GM23248 (cell line): ENCODE results near the gene DNAH8. TPM values are rescaled to one million over a fixed set of nuclear protein-coding genes. Genes with fewer than 3 reads are reported as not detected.
"Not testable (repeated sequence)": the region's sequence is repeated elsewhere in the genome, so short reads cannot be mapped to it uniquely, and the experiment has no call there.

Experiments used
- DNase-seq: peaks from one replicate; pipeline ENCODE4 v3.0.0-alpha.2; 2015
- H2AFZ ChIP-seq: fragments of 200-600 bp; sonication (generic); 2 replicates; pipeline ENCODE4 v1.6.1; 2016; ENCODE audit warnings: antibody characterized with exemption
- H3F3A ChIP-seq: fragments of 200-600 bp; sonication (generic); 2 replicates; pipeline ENCODE4 v1.6.1; 2016; ENCODE audit warnings: mild to moderate bottlenecking, antibody characterized with exemption, mixed run types; ENCODE audit not compliant: insufficient read depth
- H3K27ac ChIP-seq: fragments of 200-600 bp; sonication (generic); 2 replicates; pipeline ENCODE4 v1.5.1; 2016; ENCODE audit warnings: mild to moderate bottlenecking
- H3K27me3 ChIP-seq: fragments of 200-600 bp; sonication (generic); replicated peaks from 2 replicates; pipeline ENCODE4 v1.6.1; 2016; ENCODE audit warnings: mild to moderate bottlenecking; ENCODE audit not compliant: insufficient read depth
- H3K36me3 ChIP-seq: fragments of 200-600 bp; sonication (generic); 2 replicates; pipeline ENCODE4 v1.6.1; 2016; ENCODE audit warnings: low read depth, mild to moderate bottlenecking
- H3K4me1 ChIP-seq: fragments of 200-600 bp; sonication (generic); 2 replicates; pipeline ENCODE4 v1.6.1; 2016; ENCODE audit warnings: mild to moderate bottlenecking; ENCODE audit not compliant: insufficient read depth
- H3K4me2 ChIP-seq: fragments of 200-600 bp; sonication (generic); one replicate; pipeline ENCODE4 v1.6.1; 2016; ENCODE audit warnings: mild to moderate bottlenecking; ENCODE audit not compliant: unreplicated experiment
- H3K4me3 ChIP-seq: fragments of 200-600 bp; sonication (generic); 2 replicates; pipeline ENCODE4 v1.5.1; 2016; ENCODE audit warnings: mild to moderate bottlenecking
- H3K79me2 ChIP-seq: fragments of 200-600 bp; sonication (generic); 2 replicates; pipeline ENCODE4 v1.6.1; 2016; ENCODE audit warnings: mild to moderate bottlenecking; ENCODE audit not compliant: insufficient read depth
- H3K9ac ChIP-seq: fragments of 200-600 bp; sonication (generic); 2 replicates; pipeline ENCODE4 v1.6.1; 2016; ENCODE audit warnings: mild to moderate bottlenecking
- H3K9me2 ChIP-seq: fragments of 200-600 bp; sonication (generic); 2 replicates; pipeline ENCODE4 v1.6.1; 2016; ENCODE audit warnings: mixed run types, mild to moderate bottlenecking, moderate library complexity; ENCODE audit not compliant: insufficient read depth
- H3K9me3 ChIP-seq: fragments of 200-600 bp; sonication (generic); one replicate; pipeline ENCODE4 v1.6.1; 2017; ENCODE audit warnings: low read depth
- H4K20me1 ChIP-seq: fragments of 200-600 bp; sonication (generic); 2 replicates; pipeline ENCODE4 v1.6.0; 2016; ENCODE audit not compliant: insufficient read depth
- EZH2 ChIP-seq: fragments of 200-600 bp; sonication (generic); IDR thresholded peaks from 2 replicates; pipeline ENCODE4 v1.6.1; 2018; ENCODE audit warnings: antibody characterized with exemption, mild to moderate bottlenecking; ENCODE audit not compliant: insufficient read depth, poor library complexity, severe bottlenecking
- EZH2phosphoT487 ChIP-seq: fragments of 200-600 bp; sonication (generic); IDR thresholded peaks from 2 replicates; pipeline ENCODE4 v1.6.1; 2018; ENCODE audit warnings: antibody characterized with exemption, moderate library complexity, mild to moderate bottlenecking, low read depth; ENCODE audit not compliant: insufficient read depth
- WGBS, 2 experiments: methylation state at CpG; one replicate each; pipeline ENCODE4 v1.1.6; 2015 to 2017; ENCODE audit warnings: low lambda C conversion rate in 2 of 2, low coverage in 1 of 2; ENCODE audit errors: missing lambda C conversion rate in 2 of 2; 5-methylcytosine and 5-hydroxymethylcytosine counted together
- in situ Hi-C: fragments of 300-500 bp; cut with MboI; formaldehyde crosslinking; loops from 2 replicates; pipeline ENCODE4 v1.15.0; 2020
- polyA plus RNA-seq: library from polyadenylated mRNA; unstranded; fragments of >200 nt; fragmentation: Nextera tagmentation; extraction: Ambion mirVana; gene quantifications from 2 replicates; pipeline ENCODE4 v1.2.1, GENCODE V29; 2016
- total RNA-seq: library from RNA; depleted of rRNA; stranded (reverse); fragments of >200 nt; shearing (Covaris generic); gene quantifications from 2 replicates; pipeline ENCODE4 v1.2.3, GENCODE V29; 2014

Gene DNAH8
- total and polyA plus RNA-seq, 2 experiments from 2014 or later, result not detected

DNA sequence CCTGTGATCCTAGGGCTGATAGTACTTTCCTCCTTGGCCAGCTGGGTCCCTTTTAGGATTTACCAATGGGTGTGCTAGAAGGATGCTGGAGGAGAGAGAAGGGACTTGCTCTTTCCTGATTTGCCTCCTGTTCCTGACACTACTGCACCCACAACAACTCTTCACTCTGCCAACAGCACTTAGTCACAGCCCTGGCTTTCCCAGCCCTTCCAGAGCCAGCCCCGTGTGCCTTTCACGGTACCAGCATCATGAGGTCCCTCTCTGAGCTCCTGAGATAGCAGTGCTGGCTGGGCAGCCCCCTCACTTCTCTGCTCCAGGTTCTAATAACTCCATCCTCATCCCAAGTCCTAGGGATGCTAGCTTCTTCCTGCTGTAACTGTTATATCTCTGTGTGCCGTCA, 80.9 kb downstream of the DNAH8 start:
- in situ Hi-C loops, result no loop called here
- 30 to 39% methylated on average over 3 of the region's 3 CpGs for WGBS, 2 experiments
- Histone ChIP-seq H3K9me3 (no peaks in the 10 kb centered on the region), H3K79me2 (no peaks in the 10 kb centered on the region), H3K4me3 (no peak overlapping the region), H2AFZ (no peak overlapping the region), H3K9ac (no peak overlapping the region), H4K20me1 (no peaks in the 10 kb centered on the region), H3K4me1 (no peaks in the 10 kb centered on the region), H3K36me3 (no peaks in the 10 kb centered on the region), H3K9me2 (no peaks in the 10 kb centered on the region), H3F3A (no peaks in the 10 kb centered on the region), H3K27me3 (no peaks in the 10 kb centered on the region; the same call in none of the 2 replicates), H3K27ac (no peak overlapping the region), H3K4me2 (no peak overlapping the region)
- no peak for DNase-seq
- TF ChIP-seq EZH2phosphoT487 (no peak), EZH2 (no peak)

DNA sequence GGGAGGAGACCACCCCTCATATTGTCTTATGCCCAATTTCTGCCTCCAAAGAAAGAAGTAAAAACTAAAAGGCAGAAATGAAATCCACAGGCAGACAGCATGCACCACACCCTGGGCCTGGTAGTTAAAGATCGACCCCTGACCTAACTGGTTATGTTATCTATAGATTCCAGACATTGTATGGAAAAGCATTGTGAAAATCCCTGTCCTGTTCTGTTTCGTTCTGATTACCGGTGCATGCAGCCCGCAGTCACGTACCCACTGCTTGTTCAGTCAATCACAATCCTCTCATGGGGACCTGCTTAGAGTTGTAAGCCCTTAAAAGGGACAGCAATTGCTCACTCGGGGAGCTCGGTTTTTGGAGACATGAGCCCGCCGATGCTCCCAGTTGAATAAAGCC, 81.3 kb downstream of the DNAH8 start:
- in situ Hi-C loops, H3K4me2 ChIP-seq, H3K4me1 ChIP-seq, H3K27me3 ChIP-seq, H3K36me3 ChIP-seq, H3K4me3 ChIP-seq, H3K27ac ChIP-seq, H3K9me2 ChIP-seq, H4K20me1 ChIP-seq, H3K79me2 ChIP-seq, H3F3A ChIP-seq, H2AFZ ChIP-seq, H3K9ac ChIP-seq, DNase-seq, H3K9me3 ChIP-seq: not testable (repeated sequence)
- 49 to 53% methylated on average over 9 of the region's 9 CpGs for WGBS, 2 experiments

- 68 to 74% methylated on average over 6 of the region's 6 CpGs for WGBS, 2 experiments
- in situ Hi-C loops, result no loop called here
- H3K27me3 ChIP-seq, result no peaks in the 10 kb centered on the region; the same call in 1 of the 2 replicates
Observed at GRCh38 chr6:38796850-38797249, 81.7 kb downstream of the DNAH8 start.

DNA sequence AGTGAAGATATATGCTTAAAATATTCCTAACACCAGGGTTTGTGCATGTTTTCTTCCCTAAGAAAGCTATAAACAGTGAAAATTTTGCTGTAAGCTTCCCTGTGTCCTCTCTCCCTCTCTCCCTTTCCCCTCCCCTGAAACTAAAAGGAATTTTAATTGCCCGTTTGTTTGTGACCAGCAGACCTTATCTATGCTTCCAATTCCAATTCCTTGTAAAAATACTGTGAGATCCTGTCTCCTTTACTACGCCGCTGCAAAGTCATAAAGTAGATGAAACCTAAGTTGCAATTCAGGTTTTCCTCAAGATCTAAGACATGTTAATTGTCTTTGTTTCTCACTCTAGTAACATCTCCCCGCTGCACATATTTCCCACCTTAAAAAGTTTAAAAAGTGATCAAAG, 82.3 kb downstream of the DNAH8 start:
- no peaks in the 10 kb centered on the region for H3K79me2 ChIP-seq
- in situ Hi-C loops, result no loop called here
- no peaks in the 10 kb centered on the region for H3K4me1 ChIP-seq
- no peaks in the 10 kb centered on the region for H3K9me3 ChIP-seq
- no peak overlapping the region for H3K4me2 ChIP-seq
- H3F3A ChIP-seq, result no peaks in the 10 kb centered on the region
- no peak overlapping the region for H3K9ac ChIP-seq
- WGBS, 2 experiments, result 28 to 40% methylated on average over 4 of the region's 4 CpGs
- no peak overlapping the region for H3K27ac ChIP-seq
- DNase-seq, result no peak
- H2AFZ ChIP-seq, result no peak overlapping the region
- H3K27me3 ChIP-seq, result no peaks in the 10 kb centered on the region; the same call in 1 of the 2 replicates
- no peaks in the 10 kb centered on the region for H3K9me2 ChIP-seq
- H3K36me3 ChIP-seq, result no peaks in the 10 kb centered on the region
- no peak overlapping the region for H3K4me3 ChIP-seq
- TF ChIP-seq EZH2phosphoT487 (no peak), EZH2 (no peak)
- H4K20me1 ChIP-seq, result no peaks in the 10 kb centered on the region

More at GRCh38 chr6:38796850-38797249, 81.7 kb downstream of the DNAH8 start:
- no peak overlapping the region for H3K4me3 ChIP-seq
- H3F3A ChIP-seq, result no peaks in the 10 kb centered on the region
- no peak overlapping the region for H2AFZ ChIP-seq
- no peaks in the 10 kb centered on the region for H3K4me1 ChIP-seq
- no peaks in the 10 kb centered on the region for H4K20me1 ChIP-seq
- no peak overlapping the region for H3K27ac ChIP-seq
- TF ChIP-seq EZH2phosphoT487 (no peak), EZH2 (no peak)
- H3K9ac ChIP-seq, result no peak overlapping the region
- H3K36me3 ChIP-seq, result no peaks in the 10 kb centered on the region
- H3K9me3 ChIP-seq, result no peaks in the 10 kb centered on the region
- H3K79me2 ChIP-seq, result no peaks in the 10 kb centered on the region
- no peak overlapping the region for H3K4me2 ChIP-seq
- no peak for DNase-seq
- H3K9me2 ChIP-seq, result no peaks in the 10 kb centered on the region

- no peaks in the 10 kb centered on the region for H3K9me2 ChIP-seq
- no peaks in the 10 kb centered on the region for H3K4me1 ChIP-seq
- DNase-seq, result no peak
- no peaks in the 10 kb centered on the region for H3F3A ChIP-seq
- no peaks in the 10 kb centered on the region for H3K79me2 ChIP-seq
- no peaks in the 10 kb centered on the region; the same call in 1 of the 2 replicates for H3K27me3 ChIP-seq
- H3K9ac ChIP-seq, result no peak overlapping the region
- no peak overlapping the region for H3K4me2 ChIP-seq
- no peak overlapping the region for H2AFZ ChIP-seq
- 34 to 39% methylated on average over 2 of the region's 2 CpGs for WGBS, 2 experiments
- H3K27ac ChIP-seq, result no peak overlapping the region
- H3K9me3 ChIP-seq, result no peaks in the 10 kb centered on the region
- no peaks in the 10 kb centered on the region for H3K36me3 ChIP-seq
- TF ChIP-seq EZH2phosphoT487 (no peak), EZH2 (no peak)
- no peaks in the 10 kb centered on the region for H4K20me1 ChIP-seq
- no peak overlapping the region for H3K4me3 ChIP-seq
- in situ Hi-C loops, result no loop called here
Observed at GRCh38 chr6:38799529-38800184, 84.5 kb downstream of the DNAH8 start.
